Naive B cell (primary cell): Measurements from ENCODE around the gene PXMP4. TPM values are rescaled to one million over a fixed set of nuclear protein-coding genes. Genes with fewer than 3 reads are reported as not detected.
A peak's percentile ranks its signal among the peaks of the same experiment; 100 is the strongest.

Experiments
- ATAC-seq, 2 donors: fragments of 150-1000 bp; cut with Tn5 transposase; 2 replicates each; pipeline ENCODE4 v1.10.0; 2021; ENCODE audit warnings: low read depth in 2 of 2, mild to moderate bottlenecking in 2 of 2, moderate library complexity in 2 of 2
- DNase-seq: peaks from one replicate; pipeline ENCODE4 v3.0.0; 2022
- H3K27ac Mint-ChIP-seq, 6 donors: one replicate each; pipeline ENCODE4 v1.8.0; 2020 to 2022; ENCODE audit warnings: mild to moderate bottlenecking in 6 of 6, mixed read lengths in 6 of 6, moderate library complexity in 5 of 6, inconsistent platforms in 2 of 6
- H3K27me3 Mint-ChIP-seq, 3 donors: one replicate each; pipeline ENCODE4 v1.8.0; 2021 to 2022; ENCODE audit warnings: mixed read lengths in 3 of 3, mild to moderate bottlenecking in 1 of 3
- H3K36me3 Mint-ChIP-seq, 2 donors: one replicate each; pipeline ENCODE4 v1.8.0; 2020 to 2022; ENCODE audit warnings: mixed read lengths in 2 of 2, inconsistent platforms in 1 of 2, mild to moderate bottlenecking in 1 of 2
- H3K4me1 Mint-ChIP-seq, 3 donors: one replicate each; pipeline ENCODE4 v1.8.0; 2020 to 2022; ENCODE audit warnings: mixed read lengths in 3 of 3, inconsistent platforms in 1 of 3, mild to moderate bottlenecking in 1 of 3, moderate library complexity in 1 of 3
- H3K4me3 Mint-ChIP-seq, 8 donors: one replicate each; pipeline ENCODE4 v1.8.0; 2020 to 2022; ENCODE audit warnings: mild to moderate bottlenecking in 8 of 8, mixed read lengths in 8 of 8, moderate library complexity in 8 of 8, inconsistent platforms in 2 of 8
- H3K9me3 Mint-ChIP-seq, 7 donors: one replicate each; pipeline ENCODE4 v1.8.0; 2020 to 2022; ENCODE audit warnings: mixed read lengths in 7 of 7, mild to moderate bottlenecking in 5 of 7, inconsistent platforms in 2 of 7, moderate library complexity in 1 of 7
- polyA plus RNA-seq, 6 donors: library from polyadenylated mRNA; unstranded; fragments of 300-500 nt; fragmentation: Illumina TruSeq; gene quantifications; one replicate each; pipeline ENCODE4 v1.2.3, GENCODE V29; 2021; ENCODE audit warnings: low read depth in 6 of 6

Gene PXMP4
- polyA plus RNA-seq, 6 donors from 2014 or later: 7.0 to 10.6 (median 8.2) TPM; not detected in 1

DNA sequence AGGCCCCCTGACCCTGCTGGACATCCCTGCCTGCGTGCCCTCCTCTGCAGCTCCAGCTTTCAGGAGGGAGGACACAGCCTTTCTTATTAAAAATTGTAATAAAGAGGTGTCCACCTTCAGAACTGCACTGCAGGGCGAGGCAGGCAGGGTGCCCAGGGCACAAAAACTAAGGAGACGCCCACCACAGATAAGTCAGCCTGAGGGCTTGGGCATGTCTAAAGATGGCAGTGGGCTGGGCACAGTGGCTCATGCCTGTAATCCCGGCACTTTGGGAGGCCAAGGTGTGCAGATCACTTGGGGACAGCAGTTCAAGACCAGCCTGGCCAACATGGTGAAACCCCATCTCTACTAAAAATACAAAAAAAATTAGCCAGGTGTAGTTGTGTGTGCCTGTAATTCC is 64.9 kb downstream of the PXMP4 start:
- DNase-seq (no peak), ATAC-seq (no peak)
- H3K9me3 Mint-ChIP-seq: no peaks in the 10 kb centered on the region
- no peak overlapping the region for H3K4me3 Mint-ChIP-seq
- no peaks in the 10 kb centered on the region for H3K27me3 Mint-ChIP-seq
- H3K27ac Mint-ChIP-seq: no peak overlapping the region
- H3K4me1 Mint-ChIP-seq: peaks cover 0 to 8% (median 6%) of the 10 kb centered on the region in 3 donors
- no peaks in the 10 kb centered on the region for H3K36me3 Mint-ChIP-seq

DNA sequence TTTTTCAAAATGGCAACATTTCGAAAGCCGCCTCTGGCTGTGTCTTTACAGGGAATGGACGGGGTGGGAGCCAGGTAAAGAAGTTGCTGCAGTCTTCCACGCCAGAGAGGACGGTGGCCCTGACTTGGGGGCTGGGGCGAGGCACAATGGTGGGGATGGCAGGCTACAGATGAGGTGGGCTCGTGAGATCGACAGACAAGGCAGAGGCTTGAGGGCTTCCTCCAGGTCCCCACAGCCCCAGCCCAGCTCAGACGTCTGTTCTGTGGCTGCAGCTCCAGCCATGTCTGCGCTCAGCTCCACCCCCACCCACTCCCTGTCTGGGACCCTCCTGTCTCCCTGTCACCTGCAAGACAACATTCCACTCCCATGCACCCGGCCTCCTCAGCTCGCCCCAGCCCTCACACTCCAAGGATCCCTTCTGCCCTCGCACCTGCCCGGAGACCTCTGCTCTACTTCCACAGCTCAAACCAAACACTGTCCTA is 65.4 kb downstream of the PXMP4 start:
- H3K27ac Mint-ChIP-seq: no peak overlapping the region
- ATAC-seq (no peak), DNase-seq (no peak)
- no peaks in the 10 kb centered on the region for H3K27me3 Mint-ChIP-seq
- H3K4me3 Mint-ChIP-seq: no peak overlapping the region
- H3K4me1 Mint-ChIP-seq: peaks cover 0 to 8% (median 6%) of the 10 kb centered on the region in 3 donors
- no peaks in the 10 kb centered on the region for H3K36me3 Mint-ChIP-seq
- no peaks in the 10 kb centered on the region for H3K9me3 Mint-ChIP-seq

DNA sequence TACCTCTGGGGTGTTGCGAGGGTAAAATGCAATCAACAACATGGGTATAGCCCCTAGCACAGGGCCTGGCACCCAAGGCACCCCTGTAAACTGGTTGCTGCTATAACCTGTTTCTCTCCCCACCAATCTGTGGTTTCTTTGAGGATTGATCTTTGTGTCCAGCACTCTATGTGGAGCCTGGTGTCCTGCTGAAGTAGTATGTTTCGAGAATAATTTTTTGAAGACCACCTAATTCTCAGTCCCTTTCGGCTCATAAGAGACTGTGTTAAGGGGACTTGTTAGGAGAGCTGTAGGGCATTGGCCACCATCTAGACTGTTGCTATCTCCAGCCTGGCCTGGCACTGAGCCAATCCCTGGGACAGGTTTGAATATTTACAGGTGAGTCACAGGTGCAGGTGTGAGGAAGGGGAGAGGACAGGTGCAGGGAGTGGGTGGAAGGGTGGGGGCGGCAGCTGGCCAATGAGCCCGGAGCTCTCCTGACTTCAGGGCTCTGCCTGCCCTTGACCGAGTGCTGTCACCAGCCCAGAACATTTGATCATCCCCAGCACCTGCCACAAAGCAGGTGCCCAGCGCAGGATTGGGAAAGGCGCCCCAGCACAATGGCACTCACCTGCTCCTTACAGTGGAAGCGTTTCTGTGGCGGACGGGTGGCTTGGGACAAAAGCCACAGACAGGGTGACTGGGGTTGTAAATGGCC is 66.1 kb downstream of the PXMP4 start:
- Mint-ChIP-seq H3K4me3 (peak overlapping the region in 1 of 8 donors; percentile 63), H3K9me3 (no peaks in the 10 kb centered on the region), H3K36me3 (no peaks in the 10 kb centered on the region), H3K4me1 (peaks cover 0 to 8% (median 6%) of the 10 kb centered on the region in 3 donors), H3K27me3 (no peaks in the 10 kb centered on the region), H3K27ac (peak overlapping the region in 2 of 6 donors; percentile 47 to 56)
- DNase-seq: no peak
- no peak for ATAC-seq

DNA sequence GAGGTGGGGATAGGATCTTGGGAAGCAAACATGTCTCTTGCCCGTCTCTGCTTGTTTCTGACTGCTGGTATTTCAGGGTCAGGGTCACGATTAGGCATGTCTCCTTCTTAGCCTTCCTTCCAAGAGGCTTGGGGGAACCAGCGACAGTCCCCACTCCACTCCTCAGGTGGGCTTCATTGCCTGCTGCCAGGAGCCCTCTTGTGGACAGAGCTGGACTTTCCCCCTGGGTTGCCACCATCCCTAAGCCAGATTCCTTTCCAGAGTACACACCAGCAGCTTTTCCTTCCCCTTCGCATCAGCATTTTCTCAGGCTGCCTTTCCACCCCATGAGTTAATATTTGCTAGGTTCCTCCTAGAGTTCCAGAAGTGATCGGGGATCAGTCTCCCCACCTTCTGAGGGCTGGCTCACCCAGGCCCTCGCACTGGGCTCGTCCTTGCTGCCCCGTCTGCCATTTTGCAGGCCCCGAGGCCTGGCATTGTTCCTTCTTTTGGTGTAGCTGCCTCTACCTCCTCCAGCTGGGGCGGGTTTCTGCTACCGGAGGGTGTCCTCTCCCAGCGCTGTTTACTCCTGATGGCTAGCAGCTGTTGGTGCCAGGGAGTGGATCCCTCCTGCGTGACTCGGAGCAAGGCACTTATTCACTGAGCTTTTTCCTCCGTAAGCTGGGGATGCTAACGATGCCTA is 66.8 kb downstream of the PXMP4 start:
- H3K27me3 Mint-ChIP-seq: no peaks in the 10 kb centered on the region
- no peak overlapping the region for H3K4me3 Mint-ChIP-seq
- H3K4me1 Mint-ChIP-seq: peaks cover 0 to 8% (median 6%) of the 10 kb centered on the region in 3 donors
- H3K27ac Mint-ChIP-seq: peak overlapping the region in 3 of 6 donors; percentile 19 to 83 (median 47)
- no peaks in the 10 kb centered on the region for H3K9me3 Mint-ChIP-seq
- peak; percentile 71 to 82 for ATAC-seq
- peak; percentile 45 for DNase-seq
- H3K36me3 Mint-ChIP-seq: no peaks in the 10 kb centered on the region

Other genes with a start within 250 kb of the PXMP4 start
- gene CBFA2T2, start 230.2 kb downstream of the PXMP4 start, polyA plus RNA-seq: 10 to 100 TPM in 5 of 6 donors, 1 to 10 TPM in 1; 6.1 to 25.9 (median 15.4) TPM
- not detected for gene C20orf144, start 58.0 kb downstream of the PXMP4 start, polyA plus RNA-seq
- gene ACTL10, start 53.4 kb downstream of the PXMP4 start, polyA plus RNA-seq: 1 to 10 TPM in 5 of 6 donors, not detected in 1; 1.2 to 4.8 (median 3.7) TPM
- 1 to 10 TPM in 1 of 6 donors, under 1 TPM in 2, not detected in 3; 0.74 to 1.0 (median 0.82) TPM for gene NECAB3, start 45.9 kb downstream of the PXMP4 start, polyA plus RNA-seq
- gene E2F1, start 33.9 kb downstream of the PXMP4 start, polyA plus RNA-seq: under 1 TPM in 4 of 6 donors, not detected in 2; 0.16 to 0.78 (median 0.27) TPM
- 1 to 10 TPM; 1.1 to 4.5 (median 2.4) TPM for gene ZNF341, start 11.7 kb upstream of the PXMP4 start, polyA plus RNA-seq
- gene CHMP4B, start 91.0 kb upstream of the PXMP4 start, polyA plus RNA-seq: 1 to 10 TPM; 1.3 to 8.0 (median 7.2) TPM